A549 (cell line): ENCODE measurements around the gene RHOB. TPM values are rescaled to one million over a fixed set of nuclear protein-coding genes. Genes with fewer than 3 reads are reported as not detected.

Experiments used
- ATAC-seq, 2 experiments: fragments of 200-7000 bp in 1 of 2; fragments of >200 bp in 1 of 2; cut with Nextera tagmentation in 1 of 2; cut with Tn5 transposase in 1 of 2; 3 replicates each; pipeline versions ENCODE4 v1.8.0 to v1.9.1; 2018 to 2020; ENCODE audit warnings: mild to moderate bottlenecking in 1 of 2, moderate library complexity in 1 of 2
- CTCF ChIA-PET: fragments of 300-600 bp; sonication (Branson Sonifier 250); formaldehyde crosslinking; extraction: SDS; loops from one replicate; lab custom pipeline; 2021; ENCODE audit warnings: antibody characterized with exemption, inconsistent platforms; lab: Yijun Ruan, JAX
- POLR2A ChIA-PET: fragments of 350-600 bp; formaldehyde crosslinking; extraction: SDS; loops from one replicate; lab custom pipeline; 2021; ENCODE audit warnings: antibody characterized with exemption, inconsistent platforms; lab: Yijun Ruan, JAX
- DNase-seq, 2 experiments: peaks; one replicate each; pipeline versions ENCODE4 v3.0.0 to v3.0.0-alpha.2; 2011 to 2016; ENCODE audit warnings: low read depth in 1 of 2, low spot score in 1 of 2
- FAIRE-seq: peaks from 2 replicates; lab custom pipeline; 2011; peaks lifted over from hg19 to GRCh38; lab: Jason Lieb, UNC
- H3K27ac ChIP-seq, 2 experiments: fragments of >200 bp; sonication (Bioruptor Twin); formaldehyde crosslinking; 3 replicates each; pipeline ENCODE4 v1.5.1; 2016 to 2017
- H3K4me1 ChIP-seq: fragments of >200 bp; sonication (Bioruptor Twin); formaldehyde crosslinking; 3 replicates; pipeline ENCODE4 v1.6.1; 2016
- H3K4me2 ChIP-seq: fragments of >200 bp; sonication (Bioruptor Twin); formaldehyde crosslinking; 3 replicates; pipeline ENCODE4 v1.6.1; 2016
- H3K4me3 ChIP-seq: fragments of >200 bp; sonication (Bioruptor Twin); formaldehyde crosslinking; 3 replicates; pipeline ENCODE4 v1.5.1; 2016
- H3K9me3 ChIP-seq: fragments of >200 bp; sonication (Bioruptor Twin); formaldehyde crosslinking; 3 replicates; pipeline ENCODE4 v1.6.1; 2016
- BHLHE40 ChIP-seq: IDR thresholded peaks from 2 replicates; pipeline ENCODE4 v1.6.1; 2012; ENCODE audit warnings: low read depth, low read length, inconsistent platforms
- CEBPB ChIP-seq, 2 experiments: fragments of >200 bp in 1 of 2; sonication (Bioruptor Twin) in 1 of 2; formaldehyde crosslinking in 1 of 2; IDR thresholded peaks; 2 replicates each; pipeline ENCODE4 v1.6.1; 2012 to 2016
- CHD2 ChIP-seq: fragments of 150-350 bp; IDR thresholded peaks from 2 replicates; pipeline ENCODE4 v1.6.1; 2014; ENCODE audit warnings: low read length; ENCODE audit not compliant: partially characterized antibody
- CHD4 ChIP-seq: fragments of 200-600 bp; sonication (generic); IDR thresholded peaks from 2 replicates; pipeline ENCODE4 v1.6.1; 2016; ENCODE audit warnings: antibody characterized with exemption, mild to moderate bottlenecking, borderline replicate concordance
- FOXS1 ChIP-seq: fragments of 250-450 bp; sonication (Bioruptor Pico); IDR thresholded peaks from 2 replicates; pipeline ENCODE4 v1.5.0; 2020; ENCODE audit warnings: mild to moderate bottlenecking, moderate library complexity
- HOXA7 ChIP-seq: fragments of 250-450 bp; sonication (Bioruptor Pico); IDR thresholded peaks from 2 replicates; pipeline ENCODE4 v1.5.0; 2020; ENCODE audit warnings: mild to moderate bottlenecking, moderate library complexity
- MAFK ChIP-seq: fragments of 450-650 bp; IDR thresholded peaks from 2 replicates; pipeline ENCODE4 v1.6.1; 2014; ENCODE audit not compliant: partially characterized antibody
- PHF8 ChIP-seq: fragments of 200-600 bp; sonication (generic); IDR thresholded peaks from 2 replicates; pipeline ENCODE4 v1.6.1; 2016; ENCODE audit warnings: low read depth, mild to moderate bottlenecking, antibody characterized with exemption, moderate library complexity, borderline replicate concordance
- RARB ChIP-seq: fragments of 250-450 bp; sonication (Bioruptor Pico); IDR thresholded peaks from 2 replicates; pipeline ENCODE4 v1.8.0; 2021; ENCODE audit warnings: mild to moderate bottlenecking, moderate library complexity
- SREBF2 ChIP-seq: fragments of 450-650 bp; IDR thresholded peaks from 2 replicates; pipeline ENCODE4 v1.6.1; 2014; ENCODE audit warnings: mild to moderate bottlenecking, moderate library complexity
- ZNF302 ChIP-seq: fragments of 250-450 bp; sonication (Bioruptor Pico); IDR thresholded peaks from 2 replicates; pipeline ENCODE4 v1.9.0; 2021; ENCODE audit warnings: inconsistent platforms, mild to moderate bottlenecking, moderate library complexity
- ZSCAN20 ChIP-seq: fragments of 250-450 bp; sonication (Bioruptor Pico); IDR thresholded peaks from 2 replicates; pipeline ENCODE4 v1.8.0; 2022; ENCODE audit warnings: mild to moderate bottlenecking, moderate library complexity
- WGBS: methylation state at CpG from one replicate; pipeline ENCODE4 v1.1.6; 2017; ENCODE audit errors: missing lambda C conversion rate; 5-methylcytosine and 5-hydroxymethylcytosine counted together
- polyA plus RNA-seq, 4 experiments: library from polyadenylated mRNA; depleted of rRNA in 3 of 4; stranded (reverse); fragments of >200 nt; fragmentation: RNase III in 1 of 4; extraction: RNeasy Plus Mini Kit Qiagen cat#74134 plus additional on column Dnase treatment in 1 of 4; gene quantifications; 2 replicates in 3 of 4; 3 replicates in 1 of 4; pipeline ENCODE4 v1.2.3, GENCODE V29; 2011 to 2017
- TF ChIP-seq, protein P1 (sequence below): IDR thresholded peaks from 2 replicates; pipeline ENCODE4 v1.6.1; 2012; ENCODE audit warnings: low read depth, borderline replicate concordance
- TF ChIP-seq, protein P2 (sequence below): fragments of 250-450 bp; sonication (Bioruptor Pico); IDR thresholded peaks from 2 replicates; pipeline ENCODE4 v1.5.0; 2020; ENCODE audit warnings: low read depth, mild to moderate bottlenecking, moderate library complexity
- TF ChIP-seq, protein P3 (sequence below): fragments of >200 bp; sonication (Bioruptor Twin); formaldehyde crosslinking; IDR thresholded peaks from 3 replicates; pipeline ENCODE4 v1.5.1; 2016
- TF ChIP-seq, protein P4 (sequence below): IDR thresholded peaks from 2 replicates; pipeline ENCODE4 v1.6.1; 2012
- TF ChIP-seq, protein P5 (sequence below): fragments of 250-450 bp; sonication (Bioruptor Pico); IDR thresholded peaks from 2 replicates; pipeline ENCODE4 v1.5.0; 2021; ENCODE audit warnings: mild to moderate bottlenecking, moderate library complexity, borderline replicate concordance
- TF ChIP-seq, protein P6 (sequence below): fragments of 450-650 bp; IDR thresholded peaks from 2 replicates; pipeline ENCODE4 v1.6.1; 2014; ENCODE audit warnings: antibody characterized with exemption
- TF ChIP-seq, protein P7 (sequence below): fragments of >200 bp; sonication (Bioruptor Twin); formaldehyde crosslinking; IDR thresholded peaks from 3 replicates; pipeline ENCODE4 v1.6.1; 2016
- TF ChIP-seq, protein P8 (sequence below): IDR thresholded peaks from 2 replicates; pipeline ENCODE4 v1.6.1; 2012

Gene RHOB
- polyA plus RNA-seq, 2 of the 4 experiments (the other 2 are of a cell fraction): 84.5 to 157 TPM

DNA sequence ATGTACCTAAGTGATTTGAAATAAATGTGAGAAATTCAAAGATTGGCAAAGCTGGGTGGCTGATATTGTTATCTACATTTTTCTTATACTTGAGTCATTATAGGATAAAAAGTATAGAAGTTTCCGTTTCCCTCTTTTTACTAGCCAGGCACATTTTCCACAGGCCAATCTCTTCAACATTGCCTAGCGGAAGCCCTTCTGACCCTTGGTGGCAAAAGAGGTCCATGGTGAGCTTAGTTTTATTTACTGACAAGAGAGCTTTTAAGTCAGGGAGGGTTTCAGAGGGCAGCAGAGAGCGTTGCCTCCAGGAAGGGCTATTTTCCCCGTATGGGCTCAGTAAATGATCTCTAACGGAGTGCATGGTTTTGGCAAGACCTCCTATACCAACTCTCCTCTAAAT lies 15.1 kb upstream of the RHOB start:
- peaks cover 5% of the 10 kb centered on the region; the same call in 2 of the 3 replicates for H3K4me1 ChIP-seq
- no peak overlapping the region for H3K27ac ChIP-seq
- no peak overlapping the region for H3K4me2 ChIP-seq
- no peaks in the 10 kb centered on the region for H3K9me3 ChIP-seq
- DNase-seq (no peak), ATAC-seq (no peak), FAIRE-seq (no peak)
- 73% methylated on average over 5 of the region's 5 CpGs for WGBS
- no peak overlapping the region for H3K4me3 ChIP-seq
- TF ChIP-seq CHD4: no peak
- no peak for TF ChIP-seq ZNF302
- no peak for TF ChIP-seq HOXA7 (CRISPR knock-in tag)
- TF ChIP-seq, protein P1, sequence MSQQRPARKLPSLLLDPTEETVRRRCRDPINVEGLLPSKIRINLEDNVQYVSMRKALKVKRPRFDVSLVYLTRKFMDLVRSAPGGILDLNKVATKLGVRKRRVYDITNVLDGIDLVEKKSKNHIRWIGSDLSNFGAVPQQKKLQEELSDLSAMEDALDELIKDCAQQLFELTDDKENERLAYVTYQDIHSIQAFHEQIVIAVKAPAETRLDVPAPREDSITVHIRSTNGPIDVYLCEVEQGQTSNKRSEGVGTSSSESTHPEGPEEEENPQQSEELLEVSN: no peak
- TF ChIP-seq, protein P2, sequence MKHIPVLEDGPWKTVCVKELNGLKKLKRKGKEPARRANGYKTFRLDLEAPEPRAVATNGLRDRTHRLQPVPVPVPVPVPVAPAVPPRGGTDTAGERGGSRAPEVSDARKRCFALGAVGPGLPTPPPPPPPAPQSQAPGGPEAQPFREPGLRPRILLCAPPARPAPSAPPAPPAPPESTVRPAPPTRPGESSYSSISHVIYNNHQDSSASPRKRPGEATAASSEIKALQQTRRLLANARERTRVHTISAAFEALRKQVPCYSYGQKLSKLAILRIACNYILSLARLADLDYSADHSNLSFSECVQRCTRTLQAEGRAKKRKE (CRISPR knock-in tag): no peak
- TF ChIP-seq SREBF2: no peak
- ChIA-PET POLR2A (interaction anchor here (3.5 kb wide), 1 partner anchor 15 kb away, joined by 19 read pairs; the partner anchor contains the start of gene RHOB), CTCF (interaction anchor here (0.6 to 15.9 kb wide), 14 partner anchors 9 to 390 kb away, joined by 3 to 109 read pairs (median 4); partner anchors contain the start of genes HS1BP3 and RHOB)

DNA sequence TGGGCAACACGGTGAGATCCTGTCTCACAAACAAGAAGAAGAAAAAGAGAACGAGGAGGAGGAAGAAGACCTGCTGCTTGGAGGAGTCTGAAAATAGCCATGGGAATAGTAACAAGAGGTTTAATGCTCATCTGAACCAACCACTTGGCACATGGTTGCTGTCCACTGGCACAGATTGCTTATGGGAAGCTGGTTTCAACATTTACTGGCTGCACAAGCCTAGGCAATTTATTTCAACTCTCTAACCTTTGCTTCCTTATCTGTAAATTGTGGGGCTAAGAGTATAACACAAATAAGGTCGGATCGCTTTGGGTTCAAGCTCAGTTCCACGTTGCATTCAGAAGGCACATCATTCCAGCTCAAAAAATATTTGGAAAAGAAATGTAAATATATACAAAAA lies 14.2 kb upstream of the RHOB start:
- no peak for FAIRE-seq
- ATAC-seq: no peak
- WGBS: 61% methylated on average over 5 of the region's 5 CpGs
- Histone ChIP-seq H3K4me1 (peaks cover 6% of the 10 kb centered on the region; the same call in 2 of the 3 replicates), H3K4me2 (no peak overlapping the region), H3K9me3 (no peaks in the 10 kb centered on the region), H3K4me3 (no peak overlapping the region), H3K27ac (peak overlapping the region in 1 of 2 experiments; percentile 3; a peak in 1 of 6 replicates)
- DNase-seq: no peak
- ChIA-PET POLR2A (interaction anchor here (3.5 kb wide), 1 partner anchor 14 kb away, joined by 19 read pairs; the partner anchor contains the start of gene RHOB), CTCF (interaction anchor here (0.7 to 15.9 kb wide), 11 partner anchors 8 to 229 kb away, joined by 3 to 109 read pairs (median 3); partner anchors contain the start of genes HS1BP3 and RHOB)
- TF ChIP-seq, protein P3, sequence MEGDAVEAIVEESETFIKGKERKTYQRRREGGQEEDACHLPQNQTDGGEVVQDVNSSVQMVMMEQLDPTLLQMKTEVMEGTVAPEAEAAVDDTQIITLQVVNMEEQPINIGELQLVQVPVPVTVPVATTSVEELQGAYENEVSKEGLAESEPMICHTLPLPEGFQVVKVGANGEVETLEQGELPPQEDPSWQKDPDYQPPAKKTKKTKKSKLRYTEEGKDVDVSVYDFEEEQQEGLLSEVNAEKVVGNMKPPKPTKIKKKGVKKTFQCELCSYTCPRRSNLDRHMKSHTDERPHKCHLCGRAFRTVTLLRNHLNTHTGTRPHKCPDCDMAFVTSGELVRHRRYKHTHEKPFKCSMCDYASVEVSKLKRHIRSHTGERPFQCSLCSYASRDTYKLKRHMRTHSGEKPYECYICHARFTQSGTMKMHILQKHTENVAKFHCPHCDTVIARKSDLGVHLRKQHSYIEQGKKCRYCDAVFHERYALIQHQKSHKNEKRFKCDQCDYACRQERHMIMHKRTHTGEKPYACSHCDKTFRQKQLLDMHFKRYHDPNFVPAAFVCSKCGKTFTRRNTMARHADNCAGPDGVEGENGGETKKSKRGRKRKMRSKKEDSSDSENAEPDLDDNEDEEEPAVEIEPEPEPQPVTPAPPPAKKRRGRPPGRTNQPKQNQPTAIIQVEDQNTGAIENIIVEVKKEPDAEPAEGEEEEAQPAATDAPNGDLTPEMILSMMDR: no peak

DNA sequence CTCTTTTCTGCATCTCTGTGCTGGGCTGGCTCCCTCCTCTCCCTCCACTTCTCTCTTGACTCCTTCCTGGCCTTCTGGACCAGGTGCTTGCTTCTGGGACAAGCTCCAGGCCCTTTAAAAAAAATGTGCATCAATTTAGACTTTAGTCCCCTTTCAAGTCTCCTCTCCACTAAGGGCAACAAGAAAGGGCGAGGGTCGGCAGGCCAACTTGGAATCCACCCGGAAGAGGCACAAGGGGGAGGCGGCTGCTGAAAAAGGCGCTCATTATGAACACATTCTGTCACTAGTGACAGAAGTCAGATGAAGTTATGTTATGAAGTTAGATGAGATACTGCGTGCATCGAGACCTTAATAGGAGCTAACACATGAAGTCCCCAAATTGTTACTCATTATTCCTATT lies 13.6 kb upstream of the RHOB start:
- FAIRE-seq (no peak), DNase-seq (no peak), ATAC-seq (no peak)
- Histone ChIP-seq H3K9me3 (no peaks in the 10 kb centered on the region), H3K4me3 (no peak overlapping the region), H3K27ac (no peak overlapping the region), H3K4me2 (no peak overlapping the region), H3K4me1 (peaks cover 12% of the 10 kb centered on the region)
- 87% methylated on average over 7 of the region's 7 CpGs for WGBS
- CTCF ChIA-PET: interaction anchor here (0.7 to 15.9 kb wide), 11 partner anchors 9 to 228 kb away, joined by 3 to 109 read pairs (median 3); partner anchors contain the start of genes HS1BP3 and RHOB
- POLR2A ChIA-PET: interaction anchor here (3.5 kb wide), 1 partner anchor 14 kb away, joined by 19 read pairs; the partner anchor contains the start of gene RHOB
- TF ChIP-seq CHD2: no peak
- TF ChIP-seq RARB (CRISPR knock-in tag): no peak
- TF ChIP-seq, protein P4, sequence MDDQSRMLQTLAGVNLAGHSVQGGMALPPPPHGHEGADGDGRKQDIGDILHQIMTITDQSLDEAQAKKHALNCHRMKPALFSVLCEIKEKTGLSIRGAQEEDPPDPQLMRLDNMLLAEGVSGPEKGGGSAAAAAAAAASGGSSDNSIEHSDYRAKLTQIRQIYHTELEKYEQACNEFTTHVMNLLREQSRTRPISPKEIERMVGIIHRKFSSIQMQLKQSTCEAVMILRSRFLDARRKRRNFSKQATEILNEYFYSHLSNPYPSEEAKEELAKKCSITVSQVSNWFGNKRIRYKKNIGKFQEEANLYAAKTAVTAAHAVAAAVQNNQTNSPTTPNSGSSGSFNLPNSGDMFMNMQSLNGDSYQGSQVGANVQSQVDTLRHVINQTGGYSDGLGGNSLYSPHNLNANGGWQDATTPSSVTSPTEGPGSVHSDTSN: no peak
- TF ChIP-seq FOXS1 (CRISPR knock-in tag): no peak
- no peak for TF ChIP-seq PHF8
- TF ChIP-seq, protein P5, sequence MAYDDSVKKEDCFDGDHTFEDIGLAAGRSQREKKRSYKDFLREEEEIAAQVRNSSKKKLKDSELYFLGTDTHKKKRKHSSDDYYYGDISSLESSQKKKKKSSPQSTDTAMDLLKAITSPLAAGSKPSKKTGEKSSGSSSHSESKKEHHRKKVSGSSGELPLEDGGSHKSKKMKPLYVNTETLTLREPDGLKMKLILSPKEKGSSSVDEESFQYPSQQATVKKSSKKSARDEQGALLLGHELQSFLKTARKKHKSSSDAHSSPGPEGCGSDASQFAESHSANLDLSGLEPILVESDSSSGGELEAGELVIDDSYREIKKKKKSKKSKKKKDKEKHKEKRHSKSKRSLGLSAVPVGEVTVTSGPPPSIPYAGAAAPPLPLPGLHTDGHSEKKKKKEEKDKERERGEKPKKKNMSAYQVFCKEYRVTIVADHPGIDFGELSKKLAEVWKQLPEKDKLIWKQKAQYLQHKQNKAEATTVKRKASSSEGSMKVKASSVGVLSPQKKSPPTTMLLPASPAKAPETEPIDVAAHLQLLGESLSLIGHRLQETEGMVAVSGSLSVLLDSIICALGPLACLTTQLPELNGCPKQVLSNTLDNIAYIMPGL: no peak
- TF ChIP-seq, protein P6, sequence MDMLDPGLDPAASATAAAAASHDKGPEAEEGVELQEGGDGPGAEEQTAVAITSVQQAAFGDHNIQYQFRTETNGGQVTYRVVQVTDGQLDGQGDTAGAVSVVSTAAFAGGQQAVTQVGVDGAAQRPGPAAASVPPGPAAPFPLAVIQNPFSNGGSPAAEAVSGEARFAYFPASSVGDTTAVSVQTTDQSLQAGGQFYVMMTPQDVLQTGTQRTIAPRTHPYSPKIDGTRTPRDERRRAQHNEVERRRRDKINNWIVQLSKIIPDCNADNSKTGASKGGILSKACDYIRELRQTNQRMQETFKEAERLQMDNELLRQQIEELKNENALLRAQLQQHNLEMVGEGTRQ: no peak
- no peak for TF ChIP-seq CEBPB (IDR thresholded peaks at IDR 0.05)
- TF ChIP-seq, protein P7, sequence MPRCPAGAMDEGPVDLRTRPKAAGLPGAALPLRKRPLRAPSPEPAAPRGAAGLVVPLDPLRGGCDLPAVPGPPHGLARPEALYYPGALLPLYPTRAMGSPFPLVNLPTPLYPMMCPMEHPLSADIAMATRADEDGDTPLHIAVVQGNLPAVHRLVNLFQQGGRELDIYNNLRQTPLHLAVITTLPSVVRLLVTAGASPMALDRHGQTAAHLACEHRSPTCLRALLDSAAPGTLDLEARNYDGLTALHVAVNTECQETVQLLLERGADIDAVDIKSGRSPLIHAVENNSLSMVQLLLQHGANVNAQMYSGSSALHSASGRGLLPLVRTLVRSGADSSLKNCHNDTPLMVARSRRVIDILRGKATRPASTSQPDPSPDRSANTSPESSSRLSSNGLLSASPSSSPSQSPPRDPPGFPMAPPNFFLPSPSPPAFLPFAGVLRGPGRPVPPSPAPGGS: no peak
- TF ChIP-seq HOXA7 (CRISPR knock-in tag): no peak
- TF ChIP-seq ZSCAN20 (CRISPR knock-in tag): no peak
- TF ChIP-seq BHLHE40: no peak
- TF ChIP-seq MAFK: no peak
- TF ChIP-seq, protein P8, sequence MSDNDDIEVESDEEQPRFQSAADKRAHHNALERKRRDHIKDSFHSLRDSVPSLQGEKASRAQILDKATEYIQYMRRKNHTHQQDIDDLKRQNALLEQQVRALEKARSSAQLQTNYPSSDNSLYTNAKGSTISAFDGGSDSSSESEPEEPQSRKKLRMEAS: no peak
- TF ChIP-seq, protein P3: no peak
